SK-N-SH (cell line): Measurements from ENCODE around the gene GPR148.

Experiments
- GABPA ChIP-seq: IDR thresholded peaks from 2 replicates; pipeline ENCODE4 v1.4.0; 2012; ENCODE audit warnings: low read depth, mild to moderate bottlenecking
- MAX ChIP-seq: IDR thresholded peaks from 2 replicates; pipeline ENCODE4 v1.4.0; 2012; ENCODE audit warnings: low read depth
- TF ChIP-seq, protein P1 (sequence below): fragments of 200-600 bp; sonication (generic); IDR thresholded peaks from 2 replicates; pipeline ENCODE4 v1.6.1; 2017; ENCODE audit warnings: antibody characterized with exemption, mild to moderate bottlenecking, moderate library complexity

DNA sequence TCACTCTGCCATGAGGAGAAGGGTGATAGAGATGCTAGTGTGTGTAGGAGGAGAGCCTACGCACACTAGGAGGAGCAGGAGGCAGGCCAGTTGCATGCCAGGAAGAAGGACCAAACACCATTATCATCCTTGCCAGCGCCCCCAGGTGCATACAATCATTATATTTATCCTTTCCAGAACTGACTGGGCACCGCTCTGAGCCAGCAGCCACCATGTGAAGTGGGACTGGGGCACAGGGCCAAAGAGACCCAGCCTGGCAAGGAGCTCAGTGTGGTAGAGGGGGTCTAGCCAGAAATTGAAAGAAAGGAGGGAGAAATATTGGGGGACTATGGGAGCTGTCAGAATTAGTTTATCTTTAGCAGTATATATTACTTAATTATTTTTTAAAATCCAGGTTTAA is 8.3 kb upstream of the GPR148 start:
- TF ChIP-seq, protein P1, sequence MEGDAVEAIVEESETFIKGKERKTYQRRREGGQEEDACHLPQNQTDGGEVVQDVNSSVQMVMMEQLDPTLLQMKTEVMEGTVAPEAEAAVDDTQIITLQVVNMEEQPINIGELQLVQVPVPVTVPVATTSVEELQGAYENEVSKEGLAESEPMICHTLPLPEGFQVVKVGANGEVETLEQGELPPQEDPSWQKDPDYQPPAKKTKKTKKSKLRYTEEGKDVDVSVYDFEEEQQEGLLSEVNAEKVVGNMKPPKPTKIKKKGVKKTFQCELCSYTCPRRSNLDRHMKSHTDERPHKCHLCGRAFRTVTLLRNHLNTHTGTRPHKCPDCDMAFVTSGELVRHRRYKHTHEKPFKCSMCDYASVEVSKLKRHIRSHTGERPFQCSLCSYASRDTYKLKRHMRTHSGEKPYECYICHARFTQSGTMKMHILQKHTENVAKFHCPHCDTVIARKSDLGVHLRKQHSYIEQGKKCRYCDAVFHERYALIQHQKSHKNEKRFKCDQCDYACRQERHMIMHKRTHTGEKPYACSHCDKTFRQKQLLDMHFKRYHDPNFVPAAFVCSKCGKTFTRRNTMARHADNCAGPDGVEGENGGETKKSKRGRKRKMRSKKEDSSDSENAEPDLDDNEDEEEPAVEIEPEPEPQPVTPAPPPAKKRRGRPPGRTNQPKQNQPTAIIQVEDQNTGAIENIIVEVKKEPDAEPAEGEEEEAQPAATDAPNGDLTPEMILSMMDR = no peak
- TF ChIP-seq GABPA (no peak), MAX (no peak)
